Mucosa of stomach (tissue), 1 donor: Measurements from ENCODE around the gene BICC1.

Experiments used
- H3K27me3 ChIP-seq: one replicate; pipeline ENCODE4 v1.7.0; 2013; ENCODE audit warnings: mild to moderate bottlenecking, low read length; ENCODE audit not compliant: control insufficient read depth, insufficient read depth
- H3K36me3 ChIP-seq: one replicate; pipeline ENCODE4 v1.7.0; 2013; ENCODE audit warnings: low read length; ENCODE audit not compliant: control insufficient read depth, insufficient read depth
- H3K4me1 ChIP-seq: one replicate; pipeline ENCODE4 v1.7.0; 2013; ENCODE audit warnings: mild to moderate bottlenecking, low read length; ENCODE audit not compliant: control insufficient read depth, insufficient read depth
- H3K4me3 ChIP-seq: one replicate; pipeline ENCODE4 v1.7.0; 2013; ENCODE audit warnings: low read length
- H3K9ac ChIP-seq: one replicate; pipeline ENCODE4 v1.7.0; 2013; ENCODE audit warnings: mild to moderate bottlenecking, low read length, moderate library complexity
- H3K9me3 ChIP-seq: one replicate; pipeline ENCODE4 v1.7.0; 2013; ENCODE audit warnings: mild to moderate bottlenecking, low read length, moderate library complexity; ENCODE audit not compliant: control insufficient read depth
- donor health status: Pancreatic carcinoma.

BICC1 gene

DNA sequence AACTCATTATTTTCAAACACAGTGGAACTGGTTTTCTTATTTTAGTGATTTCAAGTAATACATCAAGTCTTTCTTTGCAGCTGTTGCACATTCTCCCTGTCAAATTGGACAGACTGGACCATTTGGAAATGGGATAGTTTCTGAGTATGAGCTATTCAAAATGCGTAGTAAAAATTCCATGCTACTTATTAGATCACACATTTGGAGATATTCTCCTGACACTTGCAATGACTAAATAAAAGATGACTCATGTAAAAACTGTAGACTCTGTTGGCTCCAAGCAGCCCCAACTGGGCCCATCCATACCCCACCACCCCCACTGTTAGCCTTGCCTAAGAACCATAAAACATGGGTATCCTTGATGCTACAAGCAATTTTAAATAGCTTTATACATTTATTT is 25.9 kb upstream of the BICC1 start:
- H3K4me3 ChIP-seq = no peak overlapping the region
- no peaks in the 10 kb centered on the region for H3K27me3 ChIP-seq
- H3K36me3 ChIP-seq = no peaks in the 10 kb centered on the region
- H3K4me1 ChIP-seq = no peaks in the 10 kb centered on the region
- no peaks in the 10 kb centered on the region for H3K9me3 ChIP-seq
- H3K9ac ChIP-seq = no peak overlapping the region

- no peaks in the 10 kb centered on the region for H3K4me1 ChIP-seq
- H3K9me3 ChIP-seq = no peaks in the 10 kb centered on the region
- no peaks in the 10 kb centered on the region for H3K36me3 ChIP-seq
- H3K27me3 ChIP-seq = no peaks in the 10 kb centered on the region
- no peak overlapping the region for H3K9ac ChIP-seq
- no peak overlapping the region for H3K4me3 ChIP-seq
These were observed 23.8 kb upstream of the BICC1 start for GRCh38 chr10:58488921-58489320.

- no peaks in the 10 kb centered on the region for H3K36me3 ChIP-seq
- no peak overlapping the region for H3K9ac ChIP-seq
- H3K4me3 ChIP-seq = no peak overlapping the region
- no peaks in the 10 kb centered on the region for H3K9me3 ChIP-seq
- no peaks in the 10 kb centered on the region for H3K4me1 ChIP-seq
- H3K27me3 ChIP-seq = no peaks in the 10 kb centered on the region
These were observed 9.7 kb upstream of the BICC1 start for GRCh38 chr10:58502956-58503355.

GRCh38 chr10:58508316-58508715 is 4.4 kb upstream of the BICC1 start:
- Histone ChIP-seq H3K36me3 (no peaks in the 10 kb centered on the region), H3K4me3 (no peak overlapping the region), H3K4me1 (peaks cover 5% of the 10 kb centered on the region), H3K9ac (no peak overlapping the region), H3K27me3 (peaks cover 20% of the 10 kb centered on the region), H3K9me3 (no peaks in the 10 kb centered on the region)

DNA sequence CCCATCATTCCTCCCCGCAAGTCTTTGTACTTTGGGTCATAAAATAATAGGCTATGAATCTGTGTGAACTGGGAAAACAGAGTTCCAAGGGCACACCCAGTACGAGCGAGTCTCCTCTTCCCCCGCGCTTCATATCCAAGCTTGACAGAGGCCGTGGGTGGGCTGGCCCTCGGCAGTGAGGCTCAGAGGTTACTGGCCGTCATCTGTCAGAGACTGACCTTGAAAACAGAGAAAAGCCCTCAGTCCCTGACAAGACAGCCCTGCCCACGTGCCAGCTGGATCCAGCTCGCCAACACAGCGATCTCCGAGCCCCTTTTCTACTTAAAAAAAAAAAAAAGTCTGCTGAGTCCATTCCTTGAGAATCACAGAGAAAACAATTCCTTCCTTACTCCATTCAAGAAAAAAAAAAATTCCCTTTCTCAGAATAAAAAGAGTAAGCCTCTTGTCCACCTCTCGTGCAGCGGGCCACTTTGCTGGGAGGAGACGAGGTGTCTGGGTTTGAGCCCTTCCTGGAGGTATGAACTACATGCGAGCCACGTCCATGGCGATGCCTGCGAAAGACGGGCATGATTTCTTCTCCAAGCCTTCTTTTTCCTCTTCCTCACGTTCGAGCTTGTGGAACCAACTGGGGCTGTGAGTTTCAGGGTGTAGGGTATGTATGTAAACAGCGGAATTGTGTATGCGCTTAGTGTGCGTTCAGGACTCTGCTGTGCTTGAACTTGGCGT is 744 bp upstream of the BICC1 start:
- Histone ChIP-seq H3K4me3 (no peak overlapping the region), H3K36me3 (no peaks in the 10 kb centered on the region), H3K27me3 (peaks cover 25% of the 10 kb centered on the region), H3K4me1 (peaks cover 8% of the 10 kb centered on the region), H3K9me3 (no peaks in the 10 kb centered on the region), H3K9ac (no peak overlapping the region)

DNA sequence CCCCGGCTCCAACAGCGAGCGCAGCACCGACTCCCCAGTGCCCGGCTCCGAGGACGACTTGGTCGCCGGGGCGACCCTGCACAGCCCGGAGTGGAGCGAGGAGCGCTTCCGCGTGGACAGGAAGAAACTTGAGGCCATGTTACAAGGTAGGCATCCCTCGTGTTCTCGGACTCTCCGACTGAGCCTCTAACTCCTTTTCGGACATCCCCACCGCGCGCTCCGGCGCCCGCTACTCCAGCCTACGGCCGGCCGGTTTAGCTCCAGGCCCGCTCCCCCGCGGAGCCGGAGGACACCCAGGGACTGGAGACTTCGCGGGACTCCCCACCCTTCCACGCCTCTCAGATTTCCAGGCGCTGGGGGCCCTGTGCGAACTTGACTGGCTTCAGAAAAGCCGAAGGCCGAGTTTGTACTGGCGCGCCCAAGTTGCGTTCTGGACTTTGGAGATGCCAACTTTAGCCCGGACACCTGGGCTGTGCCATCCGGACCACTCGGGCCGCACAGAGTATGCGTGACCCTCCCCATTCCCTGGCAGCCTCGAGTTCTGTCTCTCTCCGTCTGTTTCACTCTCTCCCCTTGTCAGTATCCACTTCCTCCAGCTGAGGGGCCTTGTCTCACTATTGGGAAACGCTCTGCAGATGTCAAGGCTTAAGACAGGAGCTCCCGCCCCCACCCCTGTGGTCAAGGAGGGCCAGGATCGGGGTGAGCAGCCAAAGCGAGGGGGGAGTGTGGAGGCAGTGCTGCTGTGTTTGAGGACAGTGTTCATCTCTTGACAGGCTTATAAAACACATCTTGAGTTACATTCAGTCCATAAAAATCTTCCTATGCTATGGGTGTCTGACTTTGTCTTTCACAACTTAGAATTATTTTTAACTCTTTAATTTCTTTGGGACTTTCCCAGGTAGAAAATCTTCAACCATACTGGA is 777 bp downstream of the BICC1 start:
- Histone ChIP-seq H3K36me3 (no peaks in the 10 kb centered on the region), H3K27me3 (peaks cover 25% of the 10 kb centered on the region), H3K4me1 (peaks cover 8% of the 10 kb centered on the region), H3K9ac (peak overlapping the region; percentile 57), H3K4me3 (peak overlapping the region; percentile 52), H3K9me3 (no peaks in the 10 kb centered on the region)

DNA sequence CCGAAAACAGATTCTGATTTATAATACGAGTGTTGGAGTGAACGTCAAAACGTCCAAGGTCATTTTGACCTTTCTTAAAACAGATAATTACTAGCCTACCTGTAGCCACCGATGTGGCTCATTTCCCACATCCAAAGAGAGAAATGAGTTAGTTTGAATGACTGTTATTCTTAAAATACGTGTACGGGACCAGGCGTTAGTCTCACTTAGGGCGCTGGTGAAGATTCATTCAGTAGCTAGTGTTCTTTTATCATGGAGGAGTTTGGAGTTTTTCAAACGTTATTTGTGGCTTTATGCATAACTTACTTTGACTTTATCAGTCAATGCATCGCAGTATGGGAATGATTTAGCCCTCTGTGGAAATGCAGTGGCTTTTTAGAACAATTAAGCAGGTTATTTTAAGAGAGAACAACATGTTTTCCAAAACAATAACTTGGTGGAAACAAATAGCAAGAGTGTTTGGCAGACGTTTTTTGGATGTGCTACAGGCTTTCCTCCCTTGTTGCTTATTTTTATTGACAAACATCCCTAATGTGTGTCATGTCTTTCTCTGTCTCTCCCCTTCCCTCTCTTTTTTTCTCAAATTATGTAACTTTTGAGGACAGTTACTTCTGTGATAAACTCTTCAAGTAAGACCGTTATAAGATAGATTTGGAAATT is 1.6 kb downstream of the BICC1 start:
- no peaks in the 10 kb centered on the region for H3K36me3 ChIP-seq
- H3K4me1 ChIP-seq = peaks cover 8% of the 10 kb centered on the region
- H3K9me3 ChIP-seq = no peaks in the 10 kb centered on the region
- H3K27me3 ChIP-seq = peaks cover 25% of the 10 kb centered on the region
- H3K9ac ChIP-seq = no peak overlapping the region
- H3K4me3 ChIP-seq = peak overlapping the region; percentile 11

GRCh38 chr10:58515291-58515941 is 2.7 kb downstream of the BICC1 start:
- H3K36me3 ChIP-seq = no peaks in the 10 kb centered on the region
- no peak overlapping the region for H3K4me3 ChIP-seq
- H3K4me1 ChIP-seq = peaks cover 8% of the 10 kb centered on the region
- H3K9ac ChIP-seq = no peak overlapping the region
- peaks cover 25% of the 10 kb centered on the region for H3K27me3 ChIP-seq
- no peaks in the 10 kb centered on the region for H3K9me3 ChIP-seq

DNA sequence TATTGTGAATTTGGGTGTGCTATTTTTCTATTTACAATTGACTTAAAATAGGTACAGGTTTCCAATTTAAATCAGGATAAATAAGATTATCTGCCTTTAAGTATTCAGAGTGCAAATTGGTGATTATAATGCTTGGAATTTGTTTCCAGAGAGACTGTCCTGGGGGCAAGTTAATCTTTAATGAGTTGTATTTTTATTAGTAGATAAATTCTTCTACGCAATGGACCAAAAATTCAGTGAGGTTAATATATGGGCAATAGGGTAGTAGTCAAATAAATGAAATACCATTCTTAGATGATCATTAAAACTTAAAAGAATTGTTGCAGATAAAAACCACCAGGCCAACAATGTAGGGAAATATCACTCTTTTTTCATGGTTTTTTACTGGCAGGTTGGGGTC is 3.4 kb downstream of the BICC1 start:
- peaks cover 8% of the 10 kb centered on the region for H3K4me1 ChIP-seq
- no peaks in the 10 kb centered on the region for H3K9me3 ChIP-seq
- no peak overlapping the region for H3K4me3 ChIP-seq
- peaks cover 23% of the 10 kb centered on the region for H3K27me3 ChIP-seq
- H3K9ac ChIP-seq = no peak overlapping the region
- H3K36me3 ChIP-seq = no peaks in the 10 kb centered on the region

DNA sequence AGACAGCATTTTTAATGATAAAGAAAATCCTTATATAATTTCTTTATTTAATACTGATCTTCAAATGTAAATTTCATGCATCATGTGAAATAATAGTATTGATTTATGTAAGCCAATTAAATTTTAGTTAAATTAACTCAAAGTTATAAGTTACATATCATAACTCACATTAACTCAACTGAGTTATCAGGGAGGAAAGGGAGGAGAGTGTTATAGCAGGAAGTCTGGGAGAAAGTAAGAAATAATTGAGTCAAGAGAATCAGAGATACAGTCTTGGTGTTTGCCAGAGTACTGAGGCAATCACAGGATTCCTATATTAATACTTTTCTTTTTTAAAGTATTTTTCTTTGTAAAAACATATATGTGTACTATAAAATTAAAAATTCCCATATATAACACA is 4.0 kb downstream of the BICC1 start:
- peaks cover 8% of the 10 kb centered on the region for H3K4me1 ChIP-seq
- H3K9me3 ChIP-seq = no peaks in the 10 kb centered on the region
- H3K4me3 ChIP-seq = no peak overlapping the region
- H3K36me3 ChIP-seq = no peaks in the 10 kb centered on the region
- no peak overlapping the region for H3K9ac ChIP-seq
- peaks cover 17% of the 10 kb centered on the region for H3K27me3 ChIP-seq

- Histone ChIP-seq H3K4me1 (peaks cover 7% of the 10 kb centered on the region), H3K4me3 (no peak overlapping the region), H3K9ac (no peak overlapping the region), H3K36me3 (no peaks in the 10 kb centered on the region), H3K9me3 (no peaks in the 10 kb centered on the region), H3K27me3 (peaks cover 13% of the 10 kb centered on the region)
These were observed 4.4 kb downstream of the BICC1 start for GRCh38 chr10:58517081-58517480.
